Esophagus muscularis mucosa (tissue), 3 donors: Measurements from ENCODE around the gene RAB30.

Source experiments
- POLR2A ChIP-seq: fragments of 450-650 bp; IDR thresholded peaks from one replicate; pipeline ENCODE4 v1.6.1; 2017; ENCODE audit warnings: antibody characterized with exemption, moderate library complexity, mild to moderate bottlenecking, low read depth
- POLR2AphosphoS5 ChIP-seq, 2 donors: sonication (generic); formaldehyde crosslinking; IDR thresholded peaks; one replicate each; pipeline ENCODE4 v1.6.1; 2017; ENCODE audit warnings: antibody characterized with exemption in 2 of 2
- TF ChIP-seq, protein P1 (sequence below), 3 experiments: fragments of 200-600 bp in 2 of 3; fragments of 450-650 bp in 1 of 3; sonication (generic) in 2 of 3; IDR thresholded peaks; one replicate each; pipeline ENCODE4 v1.5.1; 2017 to 2019; ENCODE audit warnings: antibody characterized with exemption in 3 of 3, mild to moderate bottlenecking in 2 of 3, moderate library complexity in 1 of 3

DNA sequence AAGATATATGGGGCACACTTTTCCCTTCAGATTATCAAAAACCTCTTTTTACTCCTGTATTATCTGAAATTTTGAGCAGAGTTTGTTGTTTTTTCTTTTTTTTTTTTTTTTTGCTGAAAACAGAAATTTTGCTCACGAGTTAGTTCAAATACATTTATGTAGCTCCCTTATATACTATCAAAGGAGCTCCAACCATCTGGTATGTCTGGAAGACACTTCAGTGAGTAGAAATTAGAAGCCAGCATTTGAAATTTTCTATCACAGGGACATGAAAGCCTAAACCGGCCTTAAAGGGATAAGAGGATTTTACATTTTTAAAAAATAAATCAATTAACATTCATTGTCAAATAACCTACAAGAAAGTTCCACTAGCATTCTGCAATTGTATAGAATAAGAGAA is 96.8 kb downstream of the RAB30 start:
- TF ChIP-seq, protein P1, sequence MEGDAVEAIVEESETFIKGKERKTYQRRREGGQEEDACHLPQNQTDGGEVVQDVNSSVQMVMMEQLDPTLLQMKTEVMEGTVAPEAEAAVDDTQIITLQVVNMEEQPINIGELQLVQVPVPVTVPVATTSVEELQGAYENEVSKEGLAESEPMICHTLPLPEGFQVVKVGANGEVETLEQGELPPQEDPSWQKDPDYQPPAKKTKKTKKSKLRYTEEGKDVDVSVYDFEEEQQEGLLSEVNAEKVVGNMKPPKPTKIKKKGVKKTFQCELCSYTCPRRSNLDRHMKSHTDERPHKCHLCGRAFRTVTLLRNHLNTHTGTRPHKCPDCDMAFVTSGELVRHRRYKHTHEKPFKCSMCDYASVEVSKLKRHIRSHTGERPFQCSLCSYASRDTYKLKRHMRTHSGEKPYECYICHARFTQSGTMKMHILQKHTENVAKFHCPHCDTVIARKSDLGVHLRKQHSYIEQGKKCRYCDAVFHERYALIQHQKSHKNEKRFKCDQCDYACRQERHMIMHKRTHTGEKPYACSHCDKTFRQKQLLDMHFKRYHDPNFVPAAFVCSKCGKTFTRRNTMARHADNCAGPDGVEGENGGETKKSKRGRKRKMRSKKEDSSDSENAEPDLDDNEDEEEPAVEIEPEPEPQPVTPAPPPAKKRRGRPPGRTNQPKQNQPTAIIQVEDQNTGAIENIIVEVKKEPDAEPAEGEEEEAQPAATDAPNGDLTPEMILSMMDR (IDR thresholded peaks at IDR 0.05), result no peak
- no peak for TF ChIP-seq POLR2A
- TF ChIP-seq POLR2AphosphoS5 (IDR thresholded peaks at IDR 0.05), result no peak
